ENCODE measurements around the gene OSBPL10. TPM values are rescaled to one million over a fixed set of nuclear protein-coding genes. Genes with fewer than 3 reads are reported as not detected.

OSBPL10 gene
- total and polyA plus RNA-seq, 2 experiments from 2014 or later = 2.4 to 8.1 TPM

GRCh38 chr3:31926543-31926942, 54.5 kb downstream of the OSBPL10 start:
- Histone ChIP-seq H2AFZ (no peak overlapping the region), H3K4me2 (ENCODE audit: unreplicated experiment) (no peak overlapping the region), H3K36me3 (ENCODE audit: low read depth) (no peaks in the 10 kb centered on the region), H3K9ac (no peak overlapping the region), H3K9me2 (ENCODE audit: insufficient read depth) (no peaks in the 10 kb centered on the region), H3K4me3 (no peak overlapping the region), H3K27me3 (replicated peaks; ENCODE audit: insufficient read depth) (no peaks in the 10 kb centered on the region), H4K20me1 (ENCODE audit: insufficient read depth) (no peaks in the 10 kb centered on the region), H3K27ac (no peak overlapping the region), H3K79me2 (ENCODE audit: insufficient read depth) (no peaks in the 10 kb centered on the region), H3K4me1 (ENCODE audit: insufficient read depth) (no peaks in the 10 kb centered on the region), H3K9me3 (ENCODE audit: low read depth) (no peaks in the 10 kb centered on the region), H3F3A (ENCODE audit: insufficient read depth) (no peaks in the 10 kb centered on the region)
- no peak for TF ChIP-seq EZH2 (IDR thresholded peaks at IDR 0.05; ENCODE audit: insufficient read depth, poor library complexity, severe bottlenecking)
- TF ChIP-seq EZH2phosphoT487 (IDR thresholded peaks at IDR 0.05; ENCODE audit: insufficient read depth, low read depth) = no peak
- in situ Hi-C loops (cut with MboI) = no loop called here
- 81 to 87% methylated on average over 4 of the region's 4 CpGs for WGBS, 2 experiments (ENCODE audit: low coverage in 1 of 2, low lambda C conversion rate in 2 of 2, missing lambda C conversion rate in 2 of 2)
- DNase-seq = no peak

- TF ChIP-seq EZH2phosphoT487 (IDR thresholded peaks at IDR 0.05; ENCODE audit: insufficient read depth, low read depth) (no peak), EZH2 (IDR thresholded peaks at IDR 0.05; ENCODE audit: insufficient read depth, poor library complexity, severe bottlenecking) (no peak)
- H3F3A ChIP-seq (ENCODE audit: insufficient read depth) = no peaks in the 10 kb centered on the region
- no peak overlapping the region for H3K27ac ChIP-seq
- H3K9me2 ChIP-seq (ENCODE audit: insufficient read depth) = no peaks in the 10 kb centered on the region
- H3K27me3 ChIP-seq (replicated peaks; ENCODE audit: insufficient read depth) = no peaks in the 10 kb centered on the region
- H3K79me2 ChIP-seq (ENCODE audit: insufficient read depth) = no peaks in the 10 kb centered on the region
- no peaks in the 10 kb centered on the region for H4K20me1 ChIP-seq (ENCODE audit: insufficient read depth)
- no peak overlapping the region for H3K9ac ChIP-seq
- no peak overlapping the region for H3K4me2 ChIP-seq (ENCODE audit: unreplicated experiment)
- WGBS, 2 experiments (ENCODE audit: low coverage in 1 of 2, low lambda C conversion rate in 2 of 2, missing lambda C conversion rate in 2 of 2) = 68 to 69% methylated on average over 4 to 5 of the region's 5 CpGs
- no peak overlapping the region for H3K4me3 ChIP-seq
- H3K36me3 ChIP-seq (ENCODE audit: low read depth) = no peaks in the 10 kb centered on the region
- in situ Hi-C loops (cut with MboI) = no loop called here
- no peak for DNase-seq
- H3K9me3 ChIP-seq (ENCODE audit: low read depth) = no peaks in the 10 kb centered on the region
- no peaks in the 10 kb centered on the region for H3K4me1 ChIP-seq (ENCODE audit: insufficient read depth)
- H2AFZ ChIP-seq = no peak overlapping the region
Observed at GRCh38 chr3:31925271-31925630, 55.8 kb downstream of the OSBPL10 start.

DNA sequence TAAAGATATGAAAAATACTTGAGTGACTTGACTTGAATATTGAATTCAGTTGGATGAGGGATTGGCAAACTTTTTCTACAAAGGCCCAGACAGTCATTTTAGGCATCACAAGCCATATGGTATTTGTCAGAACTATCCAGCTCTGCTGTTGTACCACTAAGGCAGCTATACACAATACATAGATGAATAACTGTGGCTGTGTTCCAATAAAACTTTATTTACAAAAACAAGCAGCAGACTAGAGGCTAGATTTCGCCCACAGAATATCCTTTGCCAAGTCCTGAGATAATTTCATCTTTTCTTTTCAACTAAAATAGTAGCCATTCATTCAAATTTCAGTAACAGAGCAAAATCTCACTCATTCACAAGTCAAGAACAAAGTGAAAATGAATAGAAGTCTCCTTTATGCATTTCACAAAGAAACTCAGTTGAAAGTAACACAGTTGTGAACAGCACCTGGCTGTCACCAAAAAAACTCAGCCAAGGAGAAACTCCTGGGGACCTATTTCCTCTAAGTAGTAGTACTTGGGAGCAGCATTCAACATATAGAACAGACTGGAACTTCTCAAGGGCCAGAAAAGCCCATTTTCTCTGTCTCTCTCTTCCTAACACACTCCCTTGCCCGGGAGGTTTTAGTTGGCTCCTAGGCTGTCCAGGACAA, 56.3 kb downstream of the OSBPL10 start:
- in situ Hi-C loops (cut with MboI) = no loop called here
- Histone ChIP-seq H3K4me2 (ENCODE audit: unreplicated experiment) (no peak overlapping the region), H3K9ac (no peak overlapping the region), H3K79me2 (ENCODE audit: insufficient read depth) (no peaks in the 10 kb centered on the region), H3K27me3 (replicated peaks; ENCODE audit: insufficient read depth) (no peaks in the 10 kb centered on the region), H3K4me1 (ENCODE audit: insufficient read depth) (no peaks in the 10 kb centered on the region), H3F3A (ENCODE audit: insufficient read depth) (no peaks in the 10 kb centered on the region), H3K9me3 (ENCODE audit: low read depth) (no peaks in the 10 kb centered on the region), H2AFZ (no peak overlapping the region), H3K9me2 (ENCODE audit: insufficient read depth) (no peaks in the 10 kb centered on the region), H3K27ac (no peak overlapping the region), H3K36me3 (ENCODE audit: low read depth) (no peaks in the 10 kb centered on the region), H3K4me3 (no peak overlapping the region), H4K20me1 (ENCODE audit: insufficient read depth) (no peaks in the 10 kb centered on the region)
- DNase-seq = no peak
- 51 to 63% methylated on average over 2 of the region's 2 CpGs for WGBS, 2 experiments (ENCODE audit: low coverage in 1 of 2, low lambda C conversion rate in 2 of 2, missing lambda C conversion rate in 2 of 2)
- TF ChIP-seq EZH2 (IDR thresholded peaks at IDR 0.05; ENCODE audit: insufficient read depth, poor library complexity, severe bottlenecking) (no peak), EZH2phosphoT487 (IDR thresholded peaks at IDR 0.05; ENCODE audit: insufficient read depth, low read depth) (no peak)

DNA sequence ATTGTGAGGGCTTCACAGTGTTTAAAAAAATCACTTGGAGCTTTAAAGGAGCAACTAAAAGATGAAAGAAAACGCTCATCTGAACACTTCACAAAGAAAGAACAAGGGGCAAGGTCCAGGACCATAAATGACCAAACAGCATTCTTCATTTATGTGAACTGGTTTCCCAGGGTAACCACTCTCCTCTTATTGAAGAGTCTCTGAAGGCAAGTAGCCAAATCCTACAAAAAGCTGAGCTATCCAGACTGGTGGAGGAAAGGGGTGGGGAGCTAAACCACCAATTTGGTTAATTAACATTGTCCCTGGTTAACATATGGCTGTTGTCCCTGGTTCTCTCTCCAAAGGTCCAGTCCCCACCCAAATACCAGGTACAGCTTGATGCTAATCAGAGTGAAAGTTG, 58.1 kb downstream of the OSBPL10 start:
- 0 to 7% methylated on average over 1 of the region's 1 CpG for WGBS, 2 experiments (ENCODE audit: low coverage in 1 of 2, low lambda C conversion rate in 2 of 2, missing lambda C conversion rate in 2 of 2)
- Histone ChIP-seq H3K9ac (no peak overlapping the region), H3K27me3 (replicated peaks; ENCODE audit: insufficient read depth) (no peaks in the 10 kb centered on the region), H3K9me2 (ENCODE audit: insufficient read depth) (no peaks in the 10 kb centered on the region), H3K4me2 (ENCODE audit: unreplicated experiment) (no peak overlapping the region), H3K4me3 (no peak overlapping the region), H3K4me1 (ENCODE audit: insufficient read depth) (no peaks in the 10 kb centered on the region), H3F3A (ENCODE audit: insufficient read depth) (no peaks in the 10 kb centered on the region), H3K79me2 (ENCODE audit: insufficient read depth) (no peaks in the 10 kb centered on the region), H2AFZ (no peak overlapping the region), H3K27ac (no peak overlapping the region), H4K20me1 (ENCODE audit: insufficient read depth) (no peaks in the 10 kb centered on the region), H3K36me3 (ENCODE audit: low read depth) (no peaks in the 10 kb centered on the region), H3K9me3 (ENCODE audit: low read depth) (no peaks in the 10 kb centered on the region)
- in situ Hi-C loops (cut with MboI) = no loop called here
- DNase-seq = no peak
- TF ChIP-seq EZH2phosphoT487 (IDR thresholded peaks at IDR 0.05; ENCODE audit: insufficient read depth, low read depth) (no peak), EZH2 (IDR thresholded peaks at IDR 0.05; ENCODE audit: insufficient read depth, poor library complexity, severe bottlenecking) (no peak)

GRCh38 chr3:31921837-31922236, 59.2 kb downstream of the OSBPL10 start:
- H3K4me1 ChIP-seq (ENCODE audit: insufficient read depth) = no peaks in the 10 kb centered on the region
- no peaks in the 10 kb centered on the region for H3K79me2 ChIP-seq (ENCODE audit: insufficient read depth)
- no peaks in the 10 kb centered on the region for H4K20me1 ChIP-seq (ENCODE audit: insufficient read depth)
- in situ Hi-C loops (cut with MboI) = no loop called here
- no peaks in the 10 kb centered on the region for H3K9me3 ChIP-seq (ENCODE audit: low read depth)
- no peak overlapping the region for H3K4me3 ChIP-seq
- H3K9me2 ChIP-seq (ENCODE audit: insufficient read depth) = no peaks in the 10 kb centered on the region
- no peak overlapping the region for H2AFZ ChIP-seq
- DNase-seq = no peak
- H3K27me3 ChIP-seq (replicated peaks; ENCODE audit: insufficient read depth) = no peaks in the 10 kb centered on the region
- H3K9ac ChIP-seq = no peak overlapping the region
- no peaks in the 10 kb centered on the region for H3K36me3 ChIP-seq (ENCODE audit: low read depth)
- H3K27ac ChIP-seq = no peak overlapping the region
- no peak overlapping the region for H3K4me2 ChIP-seq (ENCODE audit: unreplicated experiment)
- TF ChIP-seq EZH2phosphoT487 (IDR thresholded peaks at IDR 0.05; ENCODE audit: insufficient read depth, low read depth) = no peak
- TF ChIP-seq EZH2 (IDR thresholded peaks at IDR 0.05; ENCODE audit: insufficient read depth, poor library complexity, severe bottlenecking) = no peak
- 68 to 70% methylated on average over 4 of the region's 4 CpGs for whole genome bisulfite sequencing, 2 experiments (ENCODE audit: low coverage in 1 of 2, low lambda C conversion rate in 2 of 2, missing lambda C conversion rate in 2 of 2)
- no peaks in the 10 kb centered on the region for H3F3A ChIP-seq (ENCODE audit: insufficient read depth)

Measured in GM23248 (cell line).